Brain microvascular endothelial cell (primary cell): ENCODE measurements around the gene TMEM131.

Experiments used
- DNase-seq: peaks from one replicate; pipeline ENCODE4 v3.0.0-alpha.2; 2020
- H3K27ac ChIP-seq: fragments of 250-450 bp; sonication (Bioruptor Pico); 2 replicates; pipeline ENCODE4 v1.5.1; 2020; ENCODE audit warnings: mild to moderate bottlenecking, moderate library complexity
- H3K27me3 ChIP-seq: fragments of 250-450 bp; sonication (Bioruptor Pico); replicated peaks from 2 replicates; pipeline ENCODE4 v1.5.1; 2020; ENCODE audit warnings: mild to moderate bottlenecking
- H3K36me3 ChIP-seq: fragments of 250-450 bp; sonication (Bioruptor Pico); replicated peaks from 2 replicates; pipeline ENCODE4 v1.5.1; 2020; ENCODE audit warnings: mild to moderate bottlenecking
- H3K4me3 ChIP-seq: 2 replicates; pipeline ENCODE4 v1.5.1; 2011; ENCODE audit warnings: low read depth, mild to moderate bottlenecking, control low read depth, low read length, moderate library complexity
- in situ Hi-C: cut with HindIII; loops from 2 replicates; pipeline ENCODE4 v1.10.0; 2017; ENCODE audit warnings: low sequenced_read_pairs, low pct_ligation_motif_present
- TF ChIP-seq, protein P1 (sequence below): IDR thresholded peaks from 2 replicates; pipeline ENCODE4 v1.5.1; 2011; ENCODE audit warnings: low read depth, mild to moderate bottlenecking, moderate library complexity, low read length, control low read depth, inconsistent platforms; ENCODE audit errors: missing control alignments

The TMEM131 gene

DNA sequence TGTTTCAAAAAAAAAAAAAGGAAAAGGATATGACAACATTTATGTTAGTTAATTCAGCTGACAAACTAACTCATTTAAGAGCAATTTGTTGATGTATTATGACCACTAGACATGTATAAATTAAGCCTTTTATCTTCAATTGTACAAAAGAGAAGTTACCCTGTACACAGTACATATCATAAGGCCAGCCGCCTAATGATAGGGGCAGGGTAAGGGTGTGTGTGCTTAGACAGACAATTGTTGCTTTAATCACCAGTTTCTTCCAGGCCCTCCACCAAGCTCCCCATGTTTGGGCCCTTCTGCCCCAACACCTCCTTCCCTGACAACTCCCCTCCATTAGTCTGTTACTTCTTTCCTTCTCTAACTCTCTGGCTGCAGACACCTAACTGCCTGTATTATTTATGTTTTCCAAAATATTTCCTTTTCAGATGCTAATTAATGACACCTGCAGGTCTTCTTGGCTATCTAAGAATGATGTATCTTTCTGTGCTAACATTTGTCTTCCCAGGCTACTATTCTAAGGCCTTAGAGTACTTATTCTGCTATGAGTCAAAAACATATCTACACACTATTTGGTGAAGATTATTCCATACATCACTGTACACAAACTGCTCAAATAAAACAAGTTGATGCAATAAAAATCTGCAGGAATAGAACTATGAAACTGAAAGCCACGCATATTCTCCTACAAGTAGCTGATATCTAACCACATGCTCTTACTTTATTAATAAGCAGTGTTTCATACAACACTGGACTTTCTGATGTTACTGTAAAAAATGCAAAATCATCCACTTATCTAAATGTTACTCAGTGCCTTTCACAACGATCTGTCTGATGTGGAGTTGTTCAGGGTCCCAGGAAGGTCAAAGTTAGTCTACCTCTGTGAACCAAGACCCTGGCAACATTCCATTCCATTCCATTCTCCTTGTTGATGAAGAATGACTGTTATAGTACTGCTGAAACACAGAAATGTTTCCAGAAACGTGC, 26.4 kb downstream of the TMEM131 start:
- H3K4me3 ChIP-seq, result no peak overlapping the region
- H3K27me3 ChIP-seq, result no peaks in the 10 kb centered on the region
- H3K36me3 ChIP-seq, result no peaks in the 10 kb centered on the region
- TF ChIP-seq, protein P1, sequence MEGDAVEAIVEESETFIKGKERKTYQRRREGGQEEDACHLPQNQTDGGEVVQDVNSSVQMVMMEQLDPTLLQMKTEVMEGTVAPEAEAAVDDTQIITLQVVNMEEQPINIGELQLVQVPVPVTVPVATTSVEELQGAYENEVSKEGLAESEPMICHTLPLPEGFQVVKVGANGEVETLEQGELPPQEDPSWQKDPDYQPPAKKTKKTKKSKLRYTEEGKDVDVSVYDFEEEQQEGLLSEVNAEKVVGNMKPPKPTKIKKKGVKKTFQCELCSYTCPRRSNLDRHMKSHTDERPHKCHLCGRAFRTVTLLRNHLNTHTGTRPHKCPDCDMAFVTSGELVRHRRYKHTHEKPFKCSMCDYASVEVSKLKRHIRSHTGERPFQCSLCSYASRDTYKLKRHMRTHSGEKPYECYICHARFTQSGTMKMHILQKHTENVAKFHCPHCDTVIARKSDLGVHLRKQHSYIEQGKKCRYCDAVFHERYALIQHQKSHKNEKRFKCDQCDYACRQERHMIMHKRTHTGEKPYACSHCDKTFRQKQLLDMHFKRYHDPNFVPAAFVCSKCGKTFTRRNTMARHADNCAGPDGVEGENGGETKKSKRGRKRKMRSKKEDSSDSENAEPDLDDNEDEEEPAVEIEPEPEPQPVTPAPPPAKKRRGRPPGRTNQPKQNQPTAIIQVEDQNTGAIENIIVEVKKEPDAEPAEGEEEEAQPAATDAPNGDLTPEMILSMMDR, result no peak
- H3K27ac ChIP-seq, result peak overlapping the region; percentile 12
- in situ Hi-C loops, result no loop called here
- DNase-seq, result peak; percentile 62

DNA sequence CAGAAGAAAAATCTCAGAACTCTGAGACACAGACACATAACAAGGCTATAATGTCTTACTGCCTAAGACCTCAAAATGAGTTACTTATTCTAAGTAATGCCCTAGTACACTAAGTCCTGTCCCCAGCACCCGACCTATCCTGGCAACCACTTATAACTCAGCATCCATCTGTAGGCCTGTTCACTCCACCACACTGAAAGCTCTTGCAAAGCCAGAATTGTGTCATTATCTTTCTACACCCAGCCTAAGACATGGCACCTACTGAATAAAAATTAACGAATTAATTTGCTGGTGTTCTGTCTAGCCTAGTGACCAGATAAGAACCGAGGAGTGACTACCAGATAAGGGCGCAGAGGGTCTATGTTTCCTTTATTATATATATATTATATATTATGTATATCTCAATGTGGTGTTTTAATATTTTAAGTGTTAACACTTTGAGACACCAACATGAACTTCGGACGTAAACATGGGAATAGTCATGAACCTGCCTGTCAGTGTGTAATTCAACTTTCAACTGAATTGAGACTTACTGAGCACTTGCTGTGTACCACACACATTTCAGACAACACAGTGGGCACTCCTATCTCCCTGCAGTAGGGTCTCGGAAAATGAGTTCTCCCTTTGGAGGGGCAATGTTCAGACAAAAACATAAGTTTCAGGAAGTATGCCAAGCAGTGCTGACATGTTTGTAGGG, 27.7 kb downstream of the TMEM131 start:
- TF ChIP-seq, protein P1, result no peak
- no peaks in the 10 kb centered on the region for H3K27me3 ChIP-seq
- no peak overlapping the region for H3K4me3 ChIP-seq
- no peak for DNase-seq
- no peaks in the 10 kb centered on the region for H3K36me3 ChIP-seq
- H3K27ac ChIP-seq, result no peak overlapping the region
- in situ Hi-C loops, result no loop called here

DNA sequence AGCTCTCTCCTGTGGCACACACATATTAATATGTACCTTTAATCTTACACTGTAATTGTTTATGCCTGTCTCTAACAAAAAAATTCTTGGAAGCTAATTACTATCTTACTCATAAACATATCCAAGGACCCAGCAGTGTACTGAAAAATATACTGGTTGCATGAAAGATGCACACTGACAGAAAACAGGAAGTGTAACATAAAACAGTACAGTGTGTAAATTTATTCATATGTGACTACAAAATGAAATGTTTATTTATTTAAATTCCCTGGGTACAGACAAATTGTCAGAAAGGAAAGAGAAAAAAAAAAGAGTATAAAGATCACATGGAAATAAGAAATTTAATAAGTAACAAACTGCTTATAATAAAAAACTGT, 28.5 kb downstream of the TMEM131 start:
- in situ Hi-C loops, result no loop called here
- TF ChIP-seq, protein P1, result no peak

DNA sequence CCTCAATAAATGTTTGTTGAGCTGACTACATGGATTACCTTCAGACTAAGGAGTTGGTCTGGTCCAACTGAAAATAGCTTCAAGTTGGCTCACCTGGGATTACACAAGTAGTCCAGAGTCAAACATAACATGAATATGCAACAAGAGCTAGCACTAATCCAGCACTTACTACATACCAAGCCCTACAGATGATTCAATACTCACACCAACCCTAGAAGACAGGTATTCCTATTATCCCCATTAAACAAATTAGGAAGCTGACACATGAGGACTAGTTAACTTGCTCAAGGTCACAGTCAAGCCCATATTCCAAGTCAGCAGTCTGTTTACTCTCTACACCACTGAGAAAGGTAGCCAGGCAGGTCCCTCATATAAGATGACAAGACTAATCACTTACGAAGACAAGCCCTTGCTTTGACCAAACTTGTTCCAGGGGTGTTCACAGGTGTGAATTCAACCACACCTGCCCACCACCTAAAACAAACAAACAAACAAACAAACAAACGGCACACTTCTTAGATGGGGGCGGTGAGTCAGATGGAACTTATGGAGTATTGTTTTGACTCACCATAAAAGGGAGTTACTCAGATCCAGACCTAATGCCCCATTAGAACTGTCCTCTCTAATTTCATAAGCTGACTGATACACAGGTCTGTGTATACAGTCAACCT, 29.1 kb downstream of the TMEM131 start:
- in situ Hi-C loops, result no loop called here
- H3K4me3 ChIP-seq, result no peak overlapping the region
- no peak overlapping the region for H3K27ac ChIP-seq

More for the DNA sequence above, 28.5 kb downstream of the TMEM131 start:
- H3K36me3 ChIP-seq, result no peaks in the 10 kb centered on the region
- DNase-seq, result no peak
- no peak overlapping the region for H3K4me3 ChIP-seq
- H3K27me3 ChIP-seq, result no peaks in the 10 kb centered on the region
- no peak overlapping the region for H3K27ac ChIP-seq

DNA sequence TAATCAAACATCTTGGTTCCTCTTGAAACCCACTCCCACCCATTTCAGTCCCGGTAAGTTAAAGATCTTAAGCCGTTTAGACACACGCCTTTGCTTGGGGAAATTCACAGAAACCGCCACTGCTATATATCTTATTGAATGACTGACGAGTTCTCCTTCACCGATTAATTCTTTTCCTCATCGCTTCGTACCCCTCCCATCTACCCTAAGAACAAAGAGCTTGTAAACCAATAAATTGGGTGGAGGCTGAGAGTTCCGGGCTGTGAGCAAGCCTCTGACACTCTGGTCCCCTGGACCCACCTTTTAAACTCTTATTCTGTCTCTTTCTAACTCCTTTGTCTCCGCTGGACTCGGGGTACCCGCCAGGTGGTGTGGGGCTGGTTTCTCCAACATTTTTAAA, 30.6 kb downstream of the TMEM131 start:
- Histone ChIP-seq H3K4me3 (no peak overlapping the region), H3K36me3 (no peaks in the 10 kb centered on the region), H3K27ac (no peak overlapping the region), H3K27me3 (no peaks in the 10 kb centered on the region)
- DNase-seq, result no peak
- in situ Hi-C loops, result no loop called here
- TF ChIP-seq, protein P1, result no peak

More for the DNA sequence above, 29.1 kb downstream of the TMEM131 start:
- TF ChIP-seq, protein P1, result no peak
- no peaks in the 10 kb centered on the region for H3K36me3 ChIP-seq
- no peaks in the 10 kb centered on the region for H3K27me3 ChIP-seq
- DNase-seq, result no peak
